ENCODE results near the gene LYRM4. TPM values are rescaled to one million over a fixed set of nuclear protein-coding genes. Genes with fewer than 3 reads are reported as not detected.

Gene LYRM4
- total RNA-seq, 2 experiments from 2014 or later, result 24.8 to 28.1 TPM

DNA sequence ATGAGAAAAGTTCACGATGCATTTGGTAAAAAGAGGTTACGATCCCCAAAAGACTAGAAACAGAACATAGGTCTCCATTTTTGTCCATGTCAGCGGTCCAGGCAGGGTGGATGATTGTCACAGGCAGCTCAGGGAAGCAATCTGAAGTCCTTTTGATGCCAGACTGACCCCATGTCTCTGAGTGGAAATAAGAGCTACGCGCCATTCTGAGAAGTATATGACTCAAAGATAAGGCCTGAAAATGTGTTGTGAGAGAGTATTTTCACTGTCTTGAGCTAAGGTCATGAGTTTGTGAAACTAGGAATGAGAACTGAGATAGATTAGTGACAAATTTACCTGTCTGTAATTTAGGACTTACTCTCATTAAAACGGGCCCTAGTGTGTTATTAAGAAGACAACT, 69.5 kb downstream of the LYRM4 start:
- intact Hi-C loops (cut with DNase I, micrococcal nuclease), result no loop called here
- Mint-ChIP-seq H3K27ac (no peak overlapping the region), H3K4me3 (no peak overlapping the region), H3K4me1 (ENCODE audit: low read depth) (no peaks in the 10 kb centered on the region), H3K9me3 (no peaks in the 10 kb centered on the region), H3K27me3 (no peaks in the 10 kb centered on the region), H3K36me3 (ENCODE audit: low read depth) (peaks cover 9% of the 10 kb centered on the region)
- ATAC-seq (ENCODE audit: poor library complexity), result no peak
- H3K27me3 ChIP-seq (ENCODE audit: control insufficient read depth in 1 of 2, insufficient read depth in 2 of 2, low read length in 2 of 2), result no peaks in the 10 kb centered on the region
- H3K4me1 ChIP-seq (ENCODE audit: insufficient read depth, low read length), result no peaks in the 10 kb centered on the region
- no peak for TF ChIP-seq CTCF (IDR thresholded peaks at IDR 0.05)
- H3K4me3 ChIP-seq (ENCODE audit: low read length), result no peak overlapping the region
- DNase-seq, result no peak
- H3K27ac ChIP-seq (ENCODE audit: low read depth in 1 of 2, low read length in 2 of 2), result no peak overlapping the region
- no peaks in the 10 kb centered on the region for H3K9me3 ChIP-seq (ENCODE audit: control insufficient read depth in 1 of 2, insufficient read depth in 1 of 2, low read length in 2 of 2)
- no peaks in the 10 kb centered on the region for H3K36me3 ChIP-seq (ENCODE audit: insufficient read depth, low read length)
- POLR2A ChIA-PET, result no interaction called here
- CTCF ChIA-PET, result interaction anchor here (0.6 to 0.8 kb wide), 2 partner anchors 48 to 131 kb away, joined by 3 read pairs; no protein-coding TSS in a partner anchor

DNA sequence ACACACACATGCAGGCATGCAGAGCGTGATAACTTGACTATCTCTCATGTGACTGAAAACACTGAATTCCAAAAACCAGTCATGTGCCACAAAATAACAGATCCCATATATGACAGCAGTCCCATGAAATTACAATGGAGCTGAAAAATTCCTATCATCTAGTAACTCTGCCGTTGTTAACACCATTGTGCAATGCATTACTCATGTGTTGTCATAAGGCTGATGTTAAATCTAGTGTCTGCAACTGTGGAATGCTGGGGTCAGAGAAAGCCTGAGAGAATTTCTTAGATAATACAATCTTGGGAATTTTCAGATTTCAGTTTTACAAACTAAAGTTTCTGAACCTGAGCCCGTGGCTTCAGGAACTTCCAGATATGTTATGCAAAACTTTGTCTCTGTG, 70.2 kb downstream of the LYRM4 start:
- no peak for TF ChIP-seq CTCF (IDR thresholded peaks at IDR 0.05)
- no peaks in the 10 kb centered on the region for H3K4me1 Mint-ChIP-seq (ENCODE audit: low read depth)
- no peak for ATAC-seq (ENCODE audit: poor library complexity)

GRCh38 chr6:5188646-5189045, 72.1 kb downstream of the LYRM4 start:
- Mint-ChIP-seq H3K4me1 (ENCODE audit: low read depth) (no peaks in the 10 kb centered on the region), H3K27ac (no peak overlapping the region), H3K27me3 (no peaks in the 10 kb centered on the region), H3K9me3 (no peaks in the 10 kb centered on the region), H3K36me3 (ENCODE audit: low read depth) (peaks cover 6% of the 10 kb centered on the region), H3K4me3 (no peak overlapping the region)
- Histone ChIP-seq H3K36me3 (ENCODE audit: insufficient read depth, low read length) (no peaks in the 10 kb centered on the region), H3K27ac (ENCODE audit: low read depth in 1 of 2, low read length in 2 of 2) (no peak overlapping the region), H3K9me3 (ENCODE audit: control insufficient read depth in 1 of 2, insufficient read depth in 1 of 2, low read length in 2 of 2) (no peaks in the 10 kb centered on the region), H3K4me3 (ENCODE audit: low read length) (no peak overlapping the region), H3K4me1 (ENCODE audit: insufficient read depth, low read length) (no peaks in the 10 kb centered on the region), H3K27me3 (ENCODE audit: control insufficient read depth in 1 of 2, insufficient read depth in 2 of 2, low read length in 2 of 2) (no peaks in the 10 kb centered on the region)
- ATAC-seq (ENCODE audit: poor library complexity), result no peak
- ChIA-PET CTCF (no interaction called here), POLR2A (no interaction called here)
- TF ChIP-seq CTCF (IDR thresholded peaks at IDR 0.05), result no peak
- intact Hi-C loops (cut with DNase I, micrococcal nuclease), result no loop called here
- DNase-seq, result no peak

More for the DNA sequence above, 70.2 kb downstream of the LYRM4 start:
- POLR2A ChIA-PET, result no interaction called here
- CTCF ChIA-PET, result interaction anchor here (0.8 kb wide), 1 partner anchor 47 kb away, joined by 3 read pairs; no protein-coding TSS in a partner anchor
- H3K4me3 ChIP-seq (ENCODE audit: low read length), result no peak overlapping the region
- Mint-ChIP-seq H3K27ac (no peak overlapping the region), H3K36me3 (ENCODE audit: low read depth) (peaks cover 6% of the 10 kb centered on the region), H3K9me3 (no peaks in the 10 kb centered on the region), H3K27me3 (no peaks in the 10 kb centered on the region), H3K4me3 (no peak overlapping the region)
- H3K9me3 ChIP-seq (ENCODE audit: control insufficient read depth in 1 of 2, insufficient read depth in 1 of 2, low read length in 2 of 2), result no peaks in the 10 kb centered on the region
- no peaks in the 10 kb centered on the region for H3K4me1 ChIP-seq (ENCODE audit: insufficient read depth, low read length)
- intact Hi-C loops (cut with DNase I, micrococcal nuclease), result no loop called here
- H3K36me3 ChIP-seq (ENCODE audit: insufficient read depth, low read length), result no peaks in the 10 kb centered on the region
- H3K27ac ChIP-seq (ENCODE audit: low read depth in 1 of 2, low read length in 2 of 2), result no peak overlapping the region
- no peaks in the 10 kb centered on the region for H3K27me3 ChIP-seq (ENCODE audit: control insufficient read depth in 1 of 2, insufficient read depth in 2 of 2, low read length in 2 of 2)
- no peak for DNase-seq

Measured in CD4-positive, alpha-beta T cell (primary cell).